Endothelial cell of umbilical vein (primary cell): ENCODE measurements around the gene ZNF234. TPM values are rescaled to one million over a fixed set of nuclear protein-coding genes. Genes with fewer than 3 reads are reported as not detected.
A peak's percentile ranks its signal among the peaks of the same experiment; 100 is the strongest.

Experiments used
- BruUV-seq: library from RNA; stranded (reverse); fragments of 400-500 nt; replicated peaks from 2 replicates; lab custom pipeline; 2021; lab: Mats Ljungman, UMichigan
- CTCF ChIA-PET: fragments of 300-600, 350-600 bp; sonication (Branson Sonifier 250); formaldehyde crosslinking; loops from one replicate; lab custom pipeline; 2021; ENCODE audit warnings: antibody characterized with exemption, inconsistent platforms; lab: Charles Lee
- POLR2A ChIA-PET: fragments of 300-600, 350-600 bp; sonication (Branson Sonifier 250); formaldehyde crosslinking; loops from one replicate; lab custom pipeline; 2021; ENCODE audit warnings: antibody characterized with exemption, inconsistent platforms; lab: Charles Lee
- DNase-seq: peaks from one replicate; pipeline ENCODE4 v3.0.0-alpha.2; 2011; ENCODE audit warnings: low read depth, low spot score
- FAIRE-seq: peaks from 2 replicates; lab custom pipeline; 2011; peaks lifted over from hg19 to GRCh38; lab: Jason Lieb, UNC
- H2AFZ ChIP-seq: 2 replicates; pipeline ENCODE4 v1.6.0; 2012; ENCODE audit warnings: low read depth, low read length, control low read depth, inconsistent platforms
- H3K27ac ChIP-seq: 2 replicates; pipeline ENCODE4 v1.5.1; 2011; ENCODE audit warnings: low read depth, mild to moderate bottlenecking, control low read depth, low read length, moderate library complexity; ENCODE audit not compliant: insufficient read depth
- H3K27me3 ChIP-seq, 2 experiments: 2 replicates each; pipeline versions ENCODE4 v1.6.0 to v1.6.1; 2011; ENCODE audit warnings: low read length in 2 of 2, mixed read lengths in 1 of 2; ENCODE audit not compliant: control insufficient read depth in 2 of 2, insufficient read depth in 2 of 2
- H3K36me3 ChIP-seq, 2 experiments: 2 replicates in 1 of 2; 3 replicates in 1 of 2; pipeline ENCODE4 v1.5.1; 2011; ENCODE audit warnings: low read length in 2 of 2, mild to moderate bottlenecking in 1 of 2, moderate library complexity in 1 of 2; ENCODE audit not compliant: control insufficient read depth in 2 of 2, insufficient read depth in 2 of 2; ENCODE audit errors: extremely low read depth in 1 of 2
- H3K4me1 ChIP-seq: 3 replicates; pipeline ENCODE4 v1.5.1; 2011; ENCODE audit warnings: mild to moderate bottlenecking, low read length; ENCODE audit not compliant: control insufficient read depth, insufficient read depth; ENCODE audit errors: extremely low read depth
- H3K4me2 ChIP-seq: 2 replicates; pipeline ENCODE4 v1.6.1; 2011; ENCODE audit warnings: low read length, control low read depth, mixed read lengths; ENCODE audit not compliant: insufficient read depth
- H3K4me3 ChIP-seq, 3 experiments: fragments of 200-600 bp in 1 of 3; sonication (generic), shearing (Covaris generic) in 1 of 3; replicated peaks in 1 of 3; 2 replicates each; pipeline ENCODE4 v1.5.1; 2011 to 2016; ENCODE audit warnings: control low read depth in 3 of 3, low read length in 3 of 3, mild to moderate bottlenecking in 2 of 3, inconsistent platforms in 1 of 3, low read depth in 1 of 3, moderate library complexity in 1 of 3; ENCODE audit not compliant: insufficient read depth in 1 of 3
- H3K79me2 ChIP-seq: 2 replicates; pipeline ENCODE4 v1.6.0; 2012; ENCODE audit warnings: low read length, inconsistent platforms; ENCODE audit not compliant: control insufficient read depth, insufficient read depth
- H3K9ac ChIP-seq: replicated peaks from 2 replicates; pipeline ENCODE3; 2011; ENCODE audit warnings: low read length, control low read depth; ENCODE audit not compliant: insufficient read depth; ENCODE audit errors: extremely low read depth
- H3K9me1 ChIP-seq: replicated peaks from 3 replicates; pipeline ENCODE4 v1.6.0; 2011; ENCODE audit warnings: mild to moderate bottlenecking, low read length; ENCODE audit not compliant: control insufficient read depth, insufficient read depth; ENCODE audit errors: extremely low read depth
- H3K9me3 ChIP-seq: replicated peaks from 2 replicates; pipeline ENCODE4 v1.5.1; 2012; ENCODE audit warnings: low read length, inconsistent platforms; ENCODE audit not compliant: control insufficient read depth, insufficient read depth
- H4K20me1 ChIP-seq: replicated peaks from 2 replicates; pipeline ENCODE3; 2011; ENCODE audit warnings: mild to moderate bottlenecking, low read length; ENCODE audit not compliant: control insufficient read depth, insufficient read depth; ENCODE audit errors: extremely low read depth
- FOS ChIP-seq: IDR thresholded peaks from 2 replicates; pipeline ENCODE4 v1.6.1; 2011; ENCODE audit warnings: mild to moderate bottlenecking, low read length, moderate library complexity, borderline replicate concordance; ENCODE audit not compliant: insufficient read depth
- GATA2 ChIP-seq: IDR thresholded peaks from 2 replicates; pipeline ENCODE4 v1.7.0; 2011; ENCODE audit warnings: low read depth, mild to moderate bottlenecking, moderate library complexity, mixed read lengths, low read length; ENCODE audit not compliant: insufficient read length, insufficient read depth
- JUN ChIP-seq: IDR thresholded peaks from 2 replicates; pipeline ENCODE4 v1.6.1; 2011; ENCODE audit warnings: borderline replicate concordance, low read depth; ENCODE audit not compliant: insufficient read length, insufficient read depth
- MAX ChIP-seq: IDR thresholded peaks from 2 replicates; pipeline ENCODE4 v1.6.1; 2011; ENCODE audit not compliant: insufficient read depth, insufficient read length
- dilution Hi-C: fragments of 300-500 bp; cut with MboI; formaldehyde crosslinking; loops from one replicate; pipeline ENCODE4 v1.15.0; 2019; ENCODE audit warnings: low sequenced_read_pairs; ENCODE audit not compliant: extremely low pct_ligation_motif_present
- intact Hi-C: fragments of 100-400 bp; cut with micrococcal nuclease; formaldehyde crosslinking; loops from one replicate; pipeline ENCODE4 v1.10.0; 2022
- polyA plus RNA-seq, 4 experiments: library from polyadenylated mRNA; depleted of rRNA in 3 of 4; stranded (reverse) in 3 of 4; unstranded in 1 of 4; fragments of >200 nt; gene quantifications; 2 replicates each; pipeline versions ENCODE4 v1.2.1 to v1.2.3, GENCODE V29; 2011 to 2012; ENCODE audit warnings: missing spikeins in 1 of 4
- total RNA-seq: library from RNA; stranded (reverse); gene quantifications from 2 replicates; pipeline ENCODE4 v1.2.3, GENCODE V29; 2021

The ZNF234 gene
- total and polyA plus RNA-seq, 2 donors (not counting 3 experiments of a cell fraction or from before 2014, with no cell fraction given) = 2.5 to 11.9 TPM

GRCh38 chr19:44164327-44164672, 22.9 kb downstream of the ZNF234 start:
- dilution Hi-C loops = no loop called here
- H4K20me1 ChIP-seq = no peaks in the 10 kb centered on the region
- no peaks in the 10 kb centered on the region for H3K9me1 ChIP-seq
- FAIRE-seq (no peak), DNase-seq (no peak)
- TSS peak; percentile 90 for BruUV-seq
- no peaks in the 10 kb centered on the region for H3K9me3 ChIP-seq
- TF ChIP-seq JUN = no peak
- no peak for TF ChIP-seq GATA2
- TF ChIP-seq MAX = no peak
- no peak for TF ChIP-seq FOS
- H3K79me2 ChIP-seq = peaks cover 8% of the 10 kb centered on the region
- H3K9ac ChIP-seq = peak overlapping the region; percentile 5
- intact Hi-C loops = loop anchor here (1.0 to 10.0 kb wide), 5 partner anchors 23 to 141 kb away; partner anchors contain the start of genes ZNF224, ZNF225, ZNF234 and ZNF235
- peaks cover 2% of the 10 kb centered on the region in 2 experiments for H3K36me3 ChIP-seq
- no peaks in the 10 kb centered on the region for H3K27me3 ChIP-seq
- H3K27ac ChIP-seq = no peak overlapping the region
- CTCF ChIA-PET = interaction anchor here (0.8 to 1.5 kb wide), 5 partner anchors 11 to 51 kb away, joined by 3 to 5 read pairs (median 4); partner anchors contain the start of gene ZNF227
- H3K4me1 ChIP-seq = peaks cover 3% of the 10 kb centered on the region
- peak overlapping the region; percentile 91 for H3K4me2 ChIP-seq
- H2AFZ ChIP-seq = peak overlapping the region; percentile 84
- peak overlapping the region in 2 of 3 experiments; percentile 23 to 87 for H3K4me3 ChIP-seq
- POLR2A ChIA-PET = interaction anchor here (0.5 to 1.5 kb wide), 3 partner anchors 43 to 140 kb away, joined by 3 to 9 read pairs (median 4); partner anchors contain the start of gene ZNF235
